HG03439 (cell line): ENCODE results near the gene NDST1.

Experiments
- ATAC-seq: cut with Tn5 transposase; IDR thresholded peaks from one replicate; pipeline ENCODE4 v1.9.1; 2021; ENCODE audit warnings: mild to moderate bottlenecking, moderate library complexity; ENCODE audit not compliant: unreplicated experiment

The NDST1 gene

DNA sequence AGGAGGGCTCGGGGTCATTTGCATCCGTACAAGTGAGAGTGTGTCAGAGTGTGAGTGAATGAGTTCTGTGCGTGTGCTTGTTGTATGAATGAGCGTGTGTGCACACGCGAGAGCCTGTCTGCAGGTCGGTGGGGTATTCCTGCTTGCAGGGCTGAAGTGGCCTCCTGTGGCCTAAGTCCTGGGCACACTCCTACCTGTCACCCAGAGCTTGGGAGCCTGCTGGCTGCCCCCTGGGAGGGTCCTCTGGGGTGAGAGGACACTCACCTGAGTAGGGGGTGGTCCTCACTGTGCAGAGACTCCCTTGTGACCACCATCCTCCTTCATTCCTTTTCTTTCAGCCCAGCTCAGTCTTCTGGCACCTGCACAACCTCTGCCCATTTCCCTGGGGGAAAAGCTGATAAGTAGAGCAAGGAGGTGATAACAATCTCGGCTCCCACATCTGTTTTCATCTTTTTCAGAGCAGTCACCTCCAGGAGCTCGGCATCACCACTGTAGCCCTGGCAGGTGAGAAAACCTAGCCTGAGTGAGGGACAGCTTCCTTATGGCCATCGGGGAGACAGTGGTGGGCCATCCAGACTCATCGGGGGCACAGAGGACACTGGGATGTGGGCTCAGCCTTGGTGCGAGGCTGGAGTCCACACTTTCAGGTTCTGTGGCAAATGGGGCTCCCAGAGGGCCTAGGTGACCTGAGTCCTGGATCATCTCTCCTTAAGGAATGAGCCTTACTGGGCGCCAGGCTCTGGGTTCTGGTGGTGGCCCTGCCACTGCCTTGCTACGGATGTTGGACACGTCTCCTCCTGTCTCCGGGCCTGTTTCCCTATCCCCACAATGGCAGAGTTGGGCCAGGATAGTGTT is 93.8 kb downstream of the NDST1 start:
- no peak for ATAC-seq

DNA sequence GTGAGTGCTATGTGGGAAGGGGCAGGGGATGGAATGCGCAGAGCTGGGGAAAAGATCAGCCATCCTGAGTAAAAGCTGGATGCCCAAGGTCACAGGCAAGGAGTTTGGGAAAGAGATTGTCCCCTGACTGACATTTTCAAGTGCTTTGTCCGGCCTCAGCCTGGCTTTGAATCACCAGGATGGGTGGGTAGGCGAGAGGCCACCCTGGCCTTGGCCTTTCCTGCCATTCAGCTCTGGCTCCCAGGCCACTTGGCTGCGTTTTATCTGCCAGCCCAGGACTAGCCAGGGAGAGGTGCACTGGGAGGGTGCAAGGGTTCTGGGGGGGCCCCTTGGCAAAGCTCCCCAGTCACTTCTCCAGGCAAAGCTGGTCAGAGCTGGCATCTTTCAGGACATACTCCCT is 95.1 kb downstream of the NDST1 start:
- no peak for ATAC-seq

DNA sequence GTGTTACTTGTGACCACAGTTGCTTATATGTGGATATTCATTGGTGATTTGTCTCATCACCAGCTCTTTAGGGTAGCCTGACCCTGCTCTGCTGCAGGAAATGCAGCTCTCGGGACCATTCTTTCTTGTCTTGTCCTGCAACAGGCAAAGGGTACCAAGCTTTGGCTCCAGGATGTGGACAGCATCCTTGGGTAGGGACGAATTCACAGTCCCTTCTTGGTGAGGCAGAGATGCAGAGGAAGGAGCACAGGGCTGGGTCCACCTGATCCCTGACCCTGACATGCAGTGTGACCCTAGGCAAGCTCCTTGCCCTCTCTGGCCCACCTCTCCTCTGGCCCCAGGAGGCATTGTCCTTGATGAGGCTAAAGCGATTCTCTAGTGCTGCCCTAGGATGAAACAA is 95.6 kb downstream of the NDST1 start:
- no peak for ATAC-seq

DNA sequence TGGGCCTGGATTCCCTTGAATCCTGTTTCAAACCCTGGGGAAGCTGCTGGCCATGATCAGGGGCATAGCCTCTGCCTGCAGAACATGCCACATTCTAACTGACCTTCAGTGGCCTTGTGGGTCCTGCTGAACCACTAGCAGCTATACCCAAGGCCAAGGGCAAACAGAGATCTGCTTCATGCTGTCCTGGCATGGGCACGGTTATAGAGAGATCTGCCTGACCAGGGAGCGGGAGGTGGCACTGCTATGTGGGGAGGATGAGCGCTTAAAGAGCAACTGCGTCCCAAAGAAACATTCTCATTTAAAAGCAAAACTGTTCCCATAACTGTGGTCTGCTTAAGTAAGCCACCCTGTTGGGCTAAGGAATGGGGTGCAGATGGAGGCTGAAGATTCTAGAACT is 96.1 kb downstream of the NDST1 start:
- no peak for ATAC-seq

DNA sequence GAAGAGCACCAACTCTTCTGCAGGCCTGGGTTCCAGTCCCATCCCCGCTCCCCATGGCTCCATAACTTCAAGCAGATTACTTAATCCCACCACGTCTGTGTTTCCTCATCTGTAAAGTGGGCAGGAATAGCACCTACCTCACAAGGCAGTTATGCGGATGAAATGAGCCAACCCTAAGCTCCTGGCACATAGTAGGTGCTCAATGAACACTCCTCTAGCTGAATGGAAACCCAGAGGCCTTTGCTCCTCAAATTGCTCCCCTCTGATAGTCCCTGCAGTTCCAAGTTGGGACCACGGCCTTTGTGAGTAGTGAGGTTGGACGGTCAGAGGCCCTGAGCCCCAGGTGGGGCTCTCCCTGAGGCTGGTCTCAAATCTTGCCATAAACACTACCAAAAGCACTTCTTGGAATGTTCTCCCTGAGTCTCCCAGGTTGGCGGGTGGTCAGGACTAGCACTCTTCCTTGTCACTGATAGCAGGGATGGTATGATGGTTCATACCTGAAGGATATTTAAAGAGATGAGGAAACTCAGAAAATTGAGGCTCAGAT is 97.0 kb downstream of the NDST1 start:
- no peak for ATAC-seq

DNA sequence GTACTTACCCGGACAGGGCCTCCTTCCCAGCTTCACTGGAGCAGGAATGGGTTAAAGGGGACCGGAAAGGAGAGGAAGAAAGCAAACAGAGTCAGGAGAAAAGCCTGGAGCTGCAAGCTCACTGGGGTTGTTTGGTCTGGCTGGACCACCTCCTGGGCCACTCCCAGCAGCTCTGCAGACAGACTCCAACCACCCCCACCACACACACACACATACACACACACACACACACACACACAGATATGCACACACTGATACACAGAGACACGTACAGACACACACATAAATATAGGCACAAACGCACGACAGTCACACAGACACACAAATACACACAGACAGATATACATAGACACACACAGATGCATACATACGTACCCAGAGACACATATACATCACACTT is 97.6 kb downstream of the NDST1 start:
- ATAC-seq, result no peak

DNA sequence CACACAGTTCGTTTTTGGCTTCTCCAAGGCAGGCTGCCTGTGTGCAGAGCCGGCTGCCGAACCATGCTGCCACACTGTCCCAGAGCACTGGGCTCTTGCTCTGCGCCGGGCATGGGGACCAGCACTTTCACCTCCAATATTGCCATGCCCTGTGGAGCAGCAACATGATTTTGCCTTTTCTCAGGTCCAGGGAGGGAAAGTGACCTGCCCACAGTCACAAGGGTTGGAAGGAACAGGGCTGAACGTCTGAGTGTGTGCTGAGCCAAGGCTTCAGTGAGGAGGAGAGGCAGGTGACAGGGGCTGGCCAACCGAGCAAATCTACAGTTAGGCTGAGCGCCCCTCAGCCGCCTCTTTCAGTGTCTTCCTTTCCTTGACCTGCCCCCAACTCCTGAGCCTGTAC is 98.5 kb downstream of the NDST1 start:
- no peak for ATAC-seq

DNA sequence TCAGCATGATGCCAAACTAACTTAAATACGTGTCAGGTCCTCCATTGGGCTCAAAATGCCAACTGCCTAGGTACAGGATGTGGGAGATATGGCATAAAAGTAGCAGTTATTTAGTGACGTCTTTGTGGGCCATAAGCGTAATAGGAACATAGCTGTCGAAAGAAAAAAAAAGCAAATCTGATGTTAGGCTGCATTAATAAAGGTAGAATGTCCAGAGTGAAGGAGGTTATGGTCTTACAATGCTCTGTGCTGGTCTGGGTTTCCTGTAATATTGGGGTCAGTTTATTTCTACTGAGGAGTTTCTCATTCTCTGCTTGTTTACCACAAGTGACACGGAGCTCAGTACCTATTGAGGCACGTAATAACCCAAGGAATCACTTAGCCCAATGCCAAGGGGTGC is 99.2 kb downstream of the NDST1 start:
- no peak for ATAC-seq
